Adrenal gland (tissue), 12 donors: ENCODE measurements around the gene RICTOR. TPM values are rescaled to one million over a fixed set of nuclear protein-coding genes. Genes with fewer than 3 reads are reported as not detected.

Experiments used
- DNase-seq, 7 donors: peaks; one replicate each; pipeline ENCODE4 v3.0.0-alpha.2; 2019 to 2020
- H3K27ac ChIP-seq, 5 donors: fragments of 200-600 bp; sonication (generic) in 4 of 5; 1 replicate in 3 of 5; 2 replicates in 2 of 5; pipeline versions ENCODE4 v1.5.1 to v1.8.0; 2016 to 2020; ENCODE audit warnings: mild to moderate bottlenecking in 1 of 5
- H3K27me3 ChIP-seq: fragments of 200-600 bp; 2 replicates; pipeline ENCODE4 v1.8.0; 2021
- H3K36me3 ChIP-seq, 2 donors: fragments of 200-600 bp; replicated peaks in 1 of 2; 1 replicate in 1 of 2; 2 replicates in 1 of 2; pipeline versions ENCODE4 v1.5.1 to v1.8.0; 2018 to 2022
- H3K4me1 ChIP-seq, 2 donors: fragments of 200-600 bp; replicated peaks in 1 of 2; 1 replicate in 1 of 2; 2 replicates in 1 of 2; pipeline versions ENCODE4 v1.5.1 to v1.8.0; 2018 to 2021
- H3K4me3 ChIP-seq, 4 donors: fragments of 200-600 bp; sonication (generic) in 3 of 4; one replicate each; pipeline ENCODE4 v1.5.1; 2016 to 2018
- H3K9me3 ChIP-seq, 3 donors: fragments of 200-600 bp; sonication (generic) in 1 of 3; replicated peaks in 1 of 3; 1 replicate in 2 of 3; 2 replicates in 1 of 3; pipeline versions ENCODE4 v1.5.1 to v1.8.0; 2016 to 2021
- CTCF ChIP-seq, 6 experiments: fragments of 450-650 bp in 4 of 6; fragments of 200-600 bp in 2 of 6; sonication (generic) in 1 of 6; IDR thresholded peaks; 1 replicate in 5 of 6; 2 replicates in 1 of 6; pipeline versions ENCODE4 v1.5.1 to v1.8.0; 2016 to 2021; ENCODE audit warnings: antibody characterized with exemption in 6 of 6, mild to moderate bottlenecking in 2 of 6, moderate library complexity in 1 of 6
- POLR2A ChIP-seq, 2 donors: fragments of 450-650 bp; IDR thresholded peaks; one replicate each; pipeline ENCODE4 v1.6.1; 2017; ENCODE audit warnings: antibody characterized with exemption in 2 of 2, mild to moderate bottlenecking in 2 of 2, moderate library complexity in 1 of 2
- WGBS, 4 donors: extraction: QIAGEN DNeasy Blood & Tissue Kit in 2 of 4; methylation state at CpG; one replicate each; pipeline versions ENCODE4 v1.1.5 to v1.1.7; 2013 to 2017; 5-methylcytosine and 5-hydroxymethylcytosine counted together
- intact Hi-C, 2 donors: fragments of 100-400 bp; cut with DNase I; formaldehyde crosslinking; loops; one replicate each; pipeline versions ENCODE4 v1.14.1 to v1.15.0; 2022 to 2023
- polyA plus RNA-seq, 3 donors: library from polyadenylated mRNA; stranded (reverse); fragments of 200-250 nt in 2 of 3; fragments of 350-450 nt in 1 of 3; fragmentation: Illumina TruSeq in 1 of 3; extraction: RNeasy Lipid Tissue Mini Kit (QIAGEN cat#74804) in 1 of 3; gene quantifications; one replicate each; pipeline ENCODE4 v1.2.3, GENCODE V29; 2013 to 2014
- total RNA-seq, 9 donors: library from RNA; depleted of rRNA in 4 of 9; stranded (reverse); fragments of >200 nt in 4 of 9; fragments of 120-200 nt in 1 of 9; fragmentation: NEBNext Ultra II Directional in 1 of 9; extraction: Animal tissue kit (Norgen Biotek cat#: 25700) in 1 of 9; gene quantifications; one replicate each; pipeline versions ENCODE4 v1.1.0 to v1.2.4, GENCODE V29; 2013 to 2023
- donor health status: healthy with polysubstance abuse.
- donor health status: Bipolar disorder and iron deficiency.
- donor health status: DM: yes; HTN: yes; CAD: no.
- donor health status: DM: no; HTN: no; CAD: no.
- donor health status: DM: no; HTN: no; CAD: no.
- donor health status: DM: yes; HTN: yes; CAD: no.

The RICTOR gene
- total and polyA plus RNA-seq, 12 donors: 4.7 to 44.7 (median 21.7) TPM

GRCh38 chr5:39055768-39056398 is 18.3 kb downstream of the RICTOR start:
- Histone ChIP-seq H3K27ac (no peak overlapping the region), H3K9me3 (no peaks in the 10 kb centered on the region), H3K4me1 (peaks cover 19 to 23% of the 10 kb centered on the region in 2 donors), H3K36me3 (no peaks in the 10 kb centered on the region), H3K4me3 (no peak overlapping the region), H3K27me3 (no peaks in the 10 kb centered on the region)
- DNase-seq: no peak
- intact Hi-C loops: no loop called here
- WGBS, 4 donors: 82 to 95% (median 94%) methylated on average over 5 of the region's 5 CpGs
- TF ChIP-seq POLR2A (IDR thresholded peaks at IDR 0.05) (no peak), CTCF (IDR thresholded peaks at IDR 0.05) (no peak)

- Histone ChIP-seq H3K4me1 (peaks cover 19 to 23% of the 10 kb centered on the region in 2 donors), H3K36me3 (no peaks in the 10 kb centered on the region), H3K4me3 (no peak overlapping the region), H3K27me3 (no peaks in the 10 kb centered on the region), H3K9me3 (no peaks in the 10 kb centered on the region), H3K27ac (no peak overlapping the region)
- intact Hi-C loops: no loop called here
- DNase-seq: no peak
- TF ChIP-seq CTCF (IDR thresholded peaks at IDR 0.05) (no peak), POLR2A (IDR thresholded peaks at IDR 0.05) (no peak)
- 83 to 90% (median 86%) methylated on average over 3 of the region's 3 CpGs for WGBS, 4 donors
These were observed 19.0 kb downstream of the RICTOR start for GRCh38 chr5:39055027-39055767.

- Histone ChIP-seq H3K4me1 (peaks cover 11 to 15% of the 10 kb centered on the region in 2 donors), H3K4me3 (no peak overlapping the region), H3K27ac (no peak overlapping the region), H3K27me3 (no peaks in the 10 kb centered on the region), H3K36me3 (no peaks in the 10 kb centered on the region), H3K9me3 (no peaks in the 10 kb centered on the region)
- intact Hi-C loops: no loop called here
- no peak for DNase-seq
- no peak for TF ChIP-seq CTCF (IDR thresholded peaks at IDR 0.05)
- no peak for TF ChIP-seq POLR2A (IDR thresholded peaks at IDR 0.05)
- WGBS, 4 donors: 89 to 98% (median 97%) methylated on average over 4 of the region's 4 CpGs
These were observed 21.0 kb downstream of the RICTOR start for GRCh38 chr5:39053189-39053588.

- peaks cover under 1 to 5% of the 10 kb centered on the region in 2 donors for H3K4me1 ChIP-seq
- no peak overlapping the region for H3K4me3 ChIP-seq
- no peaks in the 10 kb centered on the region for H3K36me3 ChIP-seq
- 92 to 100% (median 99%) methylated on average over 3 of the region's 3 CpGs for WGBS, 4 donors
- no peak for DNase-seq
- TF ChIP-seq CTCF (IDR thresholded peaks at IDR 0.05) (no peak), POLR2A (IDR thresholded peaks at IDR 0.05) (no peak)
- intact Hi-C loops: no loop called here
- no peaks in the 10 kb centered on the region for H3K9me3 ChIP-seq
- no peaks in the 10 kb centered on the region for H3K27me3 ChIP-seq
- H3K27ac ChIP-seq: no peak overlapping the region
These were observed 22.1 kb downstream of the RICTOR start for GRCh38 chr5:39052141-39052540.
